Spleen (tissue), 7 donors: ENCODE results near the gene NT5DC3.

Experiments
- POLR2A ChIP-seq, 3 donors: fragments of 450-650 bp; IDR thresholded peaks; one replicate each; pipeline ENCODE4 v1.5.1; 2017; ENCODE audit warnings: antibody characterized with exemption in 3 of 3, mild to moderate bottlenecking in 1 of 3
- POLR2AphosphoS5 ChIP-seq, 3 donors: sonication (generic); formaldehyde crosslinking; IDR thresholded peaks; one replicate each; pipeline ENCODE4 v1.5.1; 2017; ENCODE audit warnings: antibody characterized with exemption in 3 of 3
- TF ChIP-seq, protein P1 (sequence below), 11 experiments: fragments of 200-600 bp in 7 of 11; fragments of 450-650 bp in 4 of 11; sonication (generic) in 4 of 11; IDR thresholded peaks in 8 of 11; conservative IDR thresholded peaks in 3 of 11; 1 replicate in 7 of 11; 2 replicates in 4 of 11; pipeline versions ENCODE4 v1.4.0 to v1.8.0; 2016 to 2021; ENCODE audit warnings: antibody characterized with exemption in 11 of 11, inconsistent platforms in 4 of 11, mild to moderate bottlenecking in 1 of 11
- donor health status: DM: no; HTN: no; CAD: no; lungs with moderate emphysema.
- donor health status: DM: no; HTN: no; CAD: no.
- donor health status: DM: no; HTN: no; CAD: no.

- no peak for TF ChIP-seq POLR2A (IDR thresholded peaks at IDR 0.05)
- TF ChIP-seq, protein P1, sequence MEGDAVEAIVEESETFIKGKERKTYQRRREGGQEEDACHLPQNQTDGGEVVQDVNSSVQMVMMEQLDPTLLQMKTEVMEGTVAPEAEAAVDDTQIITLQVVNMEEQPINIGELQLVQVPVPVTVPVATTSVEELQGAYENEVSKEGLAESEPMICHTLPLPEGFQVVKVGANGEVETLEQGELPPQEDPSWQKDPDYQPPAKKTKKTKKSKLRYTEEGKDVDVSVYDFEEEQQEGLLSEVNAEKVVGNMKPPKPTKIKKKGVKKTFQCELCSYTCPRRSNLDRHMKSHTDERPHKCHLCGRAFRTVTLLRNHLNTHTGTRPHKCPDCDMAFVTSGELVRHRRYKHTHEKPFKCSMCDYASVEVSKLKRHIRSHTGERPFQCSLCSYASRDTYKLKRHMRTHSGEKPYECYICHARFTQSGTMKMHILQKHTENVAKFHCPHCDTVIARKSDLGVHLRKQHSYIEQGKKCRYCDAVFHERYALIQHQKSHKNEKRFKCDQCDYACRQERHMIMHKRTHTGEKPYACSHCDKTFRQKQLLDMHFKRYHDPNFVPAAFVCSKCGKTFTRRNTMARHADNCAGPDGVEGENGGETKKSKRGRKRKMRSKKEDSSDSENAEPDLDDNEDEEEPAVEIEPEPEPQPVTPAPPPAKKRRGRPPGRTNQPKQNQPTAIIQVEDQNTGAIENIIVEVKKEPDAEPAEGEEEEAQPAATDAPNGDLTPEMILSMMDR (IDR thresholded peaks at IDR 0.05 in 8 of 11, conservative IDR thresholded peaks at IDR 0.05 in 3 of 11), result no peak
- no peak for TF ChIP-seq POLR2AphosphoS5 (IDR thresholded peaks at IDR 0.05)
These were observed 16.1 kb upstream of the NT5DC3 start for GRCh38 chr12:103857164-103857563.
